Measurements from ENCODE around the gene ZNF716. TPM values are rescaled to one million over a fixed set of nuclear protein-coding genes. Genes with fewer than 3 reads are reported as not detected.
"Not testable (repeated sequence)": the region's sequence is repeated elsewhere in the genome, so short reads cannot be mapped to it uniquely, and the experiment has no call there.

The ZNF716 gene
- total RNA-seq, 1 donor = not detected

DNA sequence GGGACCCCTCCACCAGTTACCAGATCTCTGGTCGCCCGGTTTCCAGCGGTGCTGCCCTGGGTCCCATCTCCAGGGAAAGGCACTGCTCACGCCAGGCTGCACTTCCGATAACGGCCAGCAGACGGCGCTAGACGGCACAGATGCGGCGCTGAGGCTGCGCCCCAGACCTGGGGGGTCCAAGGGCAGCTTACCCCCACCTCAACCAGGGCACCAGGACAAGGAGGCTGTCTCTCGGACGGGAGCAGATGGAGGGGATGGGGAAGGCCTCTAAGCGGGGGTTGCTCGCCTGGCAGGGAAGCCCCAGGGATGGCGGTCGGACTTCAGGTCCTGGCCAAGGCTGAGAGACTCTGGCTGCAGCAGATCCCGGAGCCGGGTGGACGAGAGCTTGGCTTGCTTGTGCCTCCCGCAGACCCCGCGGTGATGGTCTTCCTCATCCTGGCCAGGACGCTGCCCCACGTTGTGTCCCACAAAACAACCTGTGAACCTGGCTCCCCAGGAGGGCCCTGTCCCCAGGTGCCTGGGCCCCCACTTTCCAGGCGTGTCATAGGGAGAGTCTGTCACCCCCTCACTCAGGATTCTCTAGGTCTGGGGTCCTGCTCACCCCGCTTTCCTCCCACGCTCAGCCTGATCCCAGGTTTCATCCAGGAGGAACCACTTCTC lies 23.9 kb upstream of the ZNF716 start:
- DNase-seq (ENCODE audit: low read depth in 2 of 3, low spot score in 2 of 3) = no peak

DNA sequence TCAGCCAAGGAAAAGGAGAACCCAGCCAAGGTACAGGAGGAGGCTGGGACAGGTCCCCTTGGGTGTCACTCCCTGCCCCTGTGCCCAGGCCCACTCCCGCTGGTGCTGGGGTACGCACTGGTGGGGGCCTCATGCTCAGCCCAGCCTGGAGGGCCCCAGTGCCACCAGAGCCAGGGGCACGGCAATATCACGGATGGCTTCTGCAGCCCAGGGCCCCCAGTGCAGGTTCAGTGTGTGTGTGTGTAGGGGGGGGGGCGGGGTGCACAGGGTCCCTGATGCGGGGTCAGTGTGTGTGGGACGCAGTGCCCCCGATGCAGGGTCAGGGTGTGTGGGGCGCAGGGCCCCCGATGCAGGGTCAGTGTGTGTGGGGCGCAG lies 23.4 kb upstream of the ZNF716 start:
- DNase-seq (ENCODE audit: low read depth in 2 of 3, low spot score in 2 of 3) = no peak

GRCh38 chr7:57427146-57427545 lies 22.8 kb upstream of the ZNF716 start:
- DNase-seq (ENCODE audit: low read depth in 2 of 3, low spot score in 2 of 3) = no peak

DNA sequence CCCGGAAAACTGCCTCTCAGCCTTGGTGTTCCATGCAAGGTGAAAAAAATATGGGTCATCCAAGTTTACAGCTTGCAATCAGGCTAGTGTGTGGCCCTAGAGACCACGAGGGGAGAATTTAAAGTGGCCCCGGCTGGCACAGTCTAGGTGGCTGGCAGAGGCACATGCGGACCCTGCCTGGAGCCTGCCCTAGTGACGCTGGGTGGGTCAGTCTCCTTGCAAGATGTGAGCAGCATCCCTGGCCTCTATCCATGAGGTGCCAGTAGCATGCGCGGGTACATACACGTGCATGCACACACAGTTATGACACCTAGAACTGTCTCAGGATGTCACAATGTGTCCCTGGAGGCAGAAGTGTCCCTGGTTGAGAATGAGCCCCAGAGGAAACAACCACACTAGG lies 22.4 kb upstream of the ZNF716 start:
- no peak for DNase-seq (ENCODE audit: low read depth in 2 of 3, low spot score in 2 of 3)

DNA sequence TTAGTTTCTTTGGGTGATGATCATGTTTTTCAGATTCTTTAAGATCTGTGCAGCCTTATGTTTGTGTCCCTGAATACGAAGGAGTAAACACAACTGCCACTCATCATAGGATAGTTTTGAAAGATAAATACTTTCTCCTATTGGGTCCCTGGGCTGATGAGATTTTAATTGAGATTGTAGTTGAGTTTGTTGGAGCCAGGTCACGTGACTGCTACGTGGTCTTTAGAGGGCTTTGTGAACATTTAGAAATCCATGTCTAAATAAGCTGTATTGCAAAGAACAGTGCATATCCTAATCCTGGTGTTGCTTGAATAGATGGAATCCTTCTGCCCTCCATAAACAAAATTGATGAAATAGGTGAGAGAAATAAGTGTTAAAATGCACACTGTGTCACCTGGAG lies 17.4 kb upstream of the ZNF716 start:
- DNase-seq (ENCODE audit: low read depth in 2 of 3, low spot score in 2 of 3) = no peak

DNA sequence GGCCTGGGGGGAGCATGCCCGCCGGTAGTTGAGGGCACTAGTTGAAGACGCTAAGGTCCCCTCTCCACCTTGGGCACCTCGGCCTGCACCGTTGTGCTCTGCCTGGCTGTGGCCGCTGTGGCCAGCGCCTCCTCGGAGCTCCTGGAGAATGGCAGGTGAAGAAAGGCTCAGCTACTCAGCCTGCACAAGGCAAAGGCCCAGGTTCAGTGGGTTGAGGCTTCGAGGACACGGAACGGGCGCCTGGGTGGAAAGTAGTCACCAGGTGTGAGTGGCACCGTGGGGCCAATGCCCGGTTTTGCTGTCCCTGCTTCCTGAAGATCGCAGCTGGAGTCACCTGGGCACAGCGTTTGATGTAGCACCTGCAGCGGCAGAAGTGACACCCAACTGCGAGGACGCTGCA lies 12.4 kb upstream of the ZNF716 start:
- no peak for DNase-seq (ENCODE audit: low read depth in 2 of 3, low spot score in 2 of 3)

- DNase-seq (ENCODE audit: low read depth in 2 of 3, low spot score in 2 of 3) = no peak
These were observed 11.7 kb upstream of the ZNF716 start for GRCh38 chr7:57438244-57438643.

DNA sequence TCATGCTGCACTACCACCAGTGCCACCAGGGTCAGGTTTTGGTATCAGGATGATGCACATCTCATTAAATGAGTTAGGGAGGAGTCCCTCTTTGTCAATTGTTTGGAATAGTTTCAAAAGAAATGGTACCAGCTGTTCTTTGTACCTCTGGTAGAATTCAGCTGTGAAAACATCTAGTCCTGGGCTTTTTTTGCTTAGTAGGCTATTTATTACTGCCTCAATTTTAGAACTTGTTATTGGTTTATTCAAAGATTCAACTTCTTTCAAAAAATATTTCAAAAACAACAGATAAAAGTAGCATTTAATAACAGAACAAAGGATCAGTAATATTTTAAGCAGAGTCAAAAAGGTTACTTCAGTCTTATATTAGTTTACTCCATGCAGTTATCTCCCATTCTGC lies 6.4 kb upstream of the ZNF716 start:
- no peak for DNase-seq (ENCODE audit: low read depth in 2 of 3, low spot score in 2 of 3)

- not testable (repeated sequence) for DNase-seq (ENCODE audit: low read depth in 2 of 3, low spot score in 2 of 3)
These were observed 19.3 kb downstream of the ZNF716 start for GRCh38 chr7:57469186-57469828.

DNA sequence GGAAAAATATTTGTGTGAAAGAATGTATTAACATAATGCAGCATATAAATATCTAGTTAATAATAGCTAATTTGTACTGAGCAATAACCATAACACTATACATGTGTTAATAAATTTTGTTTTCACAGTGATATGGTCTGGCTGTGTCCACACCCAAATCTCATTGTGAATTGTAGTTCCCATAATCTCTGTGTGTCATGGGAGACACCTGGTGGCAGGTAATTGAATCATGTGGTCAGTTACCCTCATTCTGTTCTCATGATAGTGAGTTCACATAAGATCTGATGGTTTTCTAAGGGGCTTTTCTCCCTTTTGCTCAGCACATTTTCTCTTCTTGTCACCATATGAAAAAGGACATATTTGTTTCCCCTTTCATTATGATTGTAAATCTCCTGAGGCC lies 30.3 kb downstream of the ZNF716 start:
- DNase-seq (ENCODE audit: low read depth in 2 of 3, low spot score in 2 of 3) = not testable (repeated sequence)

DNA sequence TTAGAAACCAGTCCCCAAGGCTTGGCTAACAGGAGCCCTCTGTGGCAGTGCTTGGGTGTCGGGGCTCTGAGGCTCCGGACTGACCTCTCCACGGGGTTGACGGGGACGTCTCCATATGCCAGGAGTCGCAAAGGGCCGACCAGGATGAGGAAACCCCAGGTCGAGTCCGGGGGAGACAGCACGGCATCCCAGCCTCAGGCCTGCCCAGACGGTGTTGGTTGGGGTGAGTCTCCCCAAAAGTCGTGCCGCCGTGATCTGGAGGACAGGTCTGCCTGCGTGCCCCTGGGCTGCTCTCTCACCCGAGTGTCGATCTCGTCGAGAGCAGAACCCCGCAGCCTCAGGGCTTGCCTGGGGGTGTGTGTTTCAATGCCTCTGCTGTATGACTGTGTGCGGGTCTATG lies 35.0 kb downstream of the ZNF716 start:
- DNase-seq (ENCODE audit: low read depth in 2 of 3, low spot score in 2 of 3) = not testable (repeated sequence)

DNA sequence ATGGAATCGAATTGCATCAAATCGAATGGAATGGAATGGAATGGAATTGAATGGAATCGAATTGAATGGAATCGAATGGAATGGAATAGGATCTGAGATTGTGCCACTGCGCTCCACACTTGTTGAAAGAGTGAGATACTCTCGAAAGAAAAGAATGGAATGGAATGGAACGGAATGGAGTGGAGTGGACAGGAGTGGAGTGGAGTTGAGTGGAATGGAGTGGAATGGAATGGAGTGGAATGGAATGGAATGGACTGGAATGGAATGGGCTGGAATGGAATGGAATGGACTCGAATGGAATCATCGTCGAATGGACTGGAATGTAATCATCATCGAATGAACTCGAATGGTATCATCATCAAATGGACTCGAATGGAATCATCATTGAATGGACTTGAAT lies 38.0 kb downstream of the ZNF716 start:
- no peak for DNase-seq (ENCODE audit: low read depth in 2 of 3, low spot score in 2 of 3)

- not testable (repeated sequence) for DNase-seq (ENCODE audit: low read depth in 2 of 3, low spot score in 2 of 3)
These were observed 45.1 kb downstream of the ZNF716 start for GRCh38 chr7:57495111-57495510.

DNA sequence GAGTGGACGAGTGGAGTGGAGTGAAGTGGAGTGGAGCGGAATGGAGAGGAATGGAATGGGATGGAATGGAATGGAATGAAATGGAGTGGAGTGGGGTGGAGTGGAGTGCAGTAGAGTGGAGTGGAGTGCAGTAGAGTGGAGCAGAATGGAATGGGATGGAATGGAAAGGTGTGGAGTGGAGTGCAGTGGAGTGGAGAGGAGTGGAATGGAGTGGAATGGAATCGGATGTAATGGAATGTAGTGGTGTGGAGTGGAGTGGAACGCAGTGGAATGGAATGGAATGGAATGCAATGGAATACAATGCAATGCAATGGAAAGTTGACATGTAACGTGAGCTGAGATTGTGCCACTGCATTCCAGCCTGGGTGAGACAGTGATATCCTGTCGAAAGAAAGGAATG lies 46.4 kb downstream of the ZNF716 start:
- DNase-seq (ENCODE audit: low read depth in 2 of 3, low spot score in 2 of 3) = no peak

- no peak for DNase-seq (ENCODE audit: low read depth in 2 of 3, low spot score in 2 of 3)
These were observed 55.2 kb downstream of the ZNF716 start for GRCh38 chr7:57505176-57505575.

Small RNA genes lying within 50 kb of the gene (small RNA-seq; reads per million reads assigned to genes)
- gene MIR3147 = not detected

All from hematopoietic multipotent progenitor cell (in vitro differentiated cells).